NCI-H524 treated with DMSO at 0.1 percent for 48 hours (cell line): ENCODE data around the gene AP3S2.
"Not testable (repeated sequence)": the region's sequence is repeated elsewhere in the genome, so short reads cannot be mapped to it uniquely, and the experiment has no call there.

Experiments used
- DNase-seq: peaks from one replicate; lab custom pipeline; 2025; lab: John Stamatoyannopoulos, UW

The AP3S2 gene

GRCh38 chr15:89903015-89903857 is 9.4 kb upstream of the AP3S2 start:
- DNase-seq = no peak

GRCh38 chr15:89900849-89901248 is 7.1 kb upstream of the AP3S2 start:
- no peak for DNase-seq

DNA sequence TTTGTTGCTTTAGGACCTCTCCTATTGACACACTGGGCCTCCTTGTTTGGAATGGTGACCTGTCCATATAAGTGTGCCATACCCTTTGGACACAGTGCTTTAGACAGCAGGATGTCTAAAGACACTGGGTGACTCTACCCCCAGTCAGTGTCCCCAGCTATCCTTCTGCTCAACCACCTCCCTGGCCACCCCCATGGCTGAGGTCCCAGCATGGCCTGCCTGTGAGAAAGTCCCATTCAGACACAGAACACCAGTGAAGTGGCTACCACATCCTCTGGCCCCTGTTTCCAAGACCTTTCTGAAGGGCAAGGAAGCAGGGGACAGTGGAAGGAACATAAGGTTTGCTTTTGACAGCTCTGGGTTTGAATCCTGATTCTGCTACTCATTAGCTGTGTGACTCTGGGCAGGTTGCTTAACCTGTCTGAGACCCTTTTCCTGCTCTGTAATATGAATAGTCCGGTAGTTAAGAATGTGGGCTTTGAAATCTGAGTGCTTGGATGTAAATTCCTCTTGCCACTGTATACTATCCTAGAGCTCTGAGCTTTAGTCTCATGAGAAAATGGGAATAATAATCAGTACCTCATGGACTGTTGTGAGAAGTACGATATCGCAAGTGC is 6.3 kb upstream of the AP3S2 start:
- DNase-seq = no peak

- no peak for DNase-seq
Measured at GRCh38 chr15:89899295-89899945, 5.6 kb upstream of the AP3S2 start.

DNA sequence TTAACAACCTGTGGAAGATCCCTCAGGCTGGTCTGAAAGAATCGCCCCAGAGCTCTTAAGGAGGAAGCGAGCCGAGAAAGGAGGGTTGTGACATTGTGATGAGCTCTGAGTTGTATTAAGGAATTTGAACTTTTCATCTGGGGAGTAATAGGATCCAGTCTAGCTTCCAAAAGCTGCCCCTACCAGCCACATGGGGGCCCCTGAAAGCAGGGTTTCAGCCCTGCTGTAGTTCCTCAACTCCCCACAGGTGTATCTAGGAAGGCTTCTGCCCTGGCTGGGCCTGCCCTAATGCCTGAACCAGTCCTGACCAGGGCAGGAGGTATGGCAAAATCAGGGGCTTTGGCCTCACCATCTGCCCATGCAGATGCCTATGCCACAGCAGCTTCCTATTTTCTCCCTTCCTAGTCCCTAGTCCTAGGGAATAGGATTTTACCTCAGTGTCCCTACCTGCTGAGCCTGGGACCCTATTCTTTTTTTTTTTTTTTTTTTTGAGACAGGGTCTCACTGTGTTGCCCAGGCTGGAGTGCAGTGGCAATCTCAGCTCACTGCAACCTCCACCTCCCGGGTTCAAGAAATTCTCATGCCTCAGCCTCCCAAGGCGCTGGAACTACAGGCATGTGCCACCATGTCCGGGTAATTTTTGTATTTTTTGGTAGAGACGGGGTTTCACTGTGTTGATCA is 5.0 kb upstream of the AP3S2 start:
- no peak for DNase-seq

- DNase-seq = no peak
Measured at GRCh38 chr15:89898146-89898545, 4.4 kb upstream of the AP3S2 start.

- DNase-seq = no peak
Measured at GRCh38 chr15:89893027-89893426, 767 bp downstream of the AP3S2 start.

GRCh38 chr15:89888214-89888804 is 5.5 kb downstream of the AP3S2 start:
- peak; percentile 27 for DNase-seq

GRCh38 chr15:89885611-89886010 is 8.2 kb downstream of the AP3S2 start:
- no peak for DNase-seq

DNA sequence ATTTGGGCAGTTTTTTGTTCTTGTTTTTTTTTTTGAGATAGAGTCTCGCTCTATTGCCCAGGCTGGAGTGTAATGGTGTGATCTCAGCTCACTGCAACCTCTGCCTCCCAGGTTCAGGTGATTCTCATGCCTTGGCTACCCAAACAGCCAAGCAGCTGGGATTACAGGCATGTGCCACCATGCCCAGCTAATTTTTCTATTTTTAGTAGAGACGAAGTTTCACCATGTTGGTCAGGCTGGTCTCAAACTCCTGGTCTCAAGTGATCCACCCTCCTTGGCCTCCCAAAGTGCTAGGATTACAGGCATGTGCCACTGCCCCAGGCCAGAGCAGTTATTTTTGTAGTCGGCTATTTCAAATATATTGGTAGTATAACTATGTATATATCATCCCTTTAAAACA is 8.6 kb downstream of the AP3S2 start:
- not testable (repeated sequence) for DNase-seq

- no peak for DNase-seq
Measured at GRCh38 chr15:89883518-89883917, 10.3 kb downstream of the AP3S2 start.

DNA sequence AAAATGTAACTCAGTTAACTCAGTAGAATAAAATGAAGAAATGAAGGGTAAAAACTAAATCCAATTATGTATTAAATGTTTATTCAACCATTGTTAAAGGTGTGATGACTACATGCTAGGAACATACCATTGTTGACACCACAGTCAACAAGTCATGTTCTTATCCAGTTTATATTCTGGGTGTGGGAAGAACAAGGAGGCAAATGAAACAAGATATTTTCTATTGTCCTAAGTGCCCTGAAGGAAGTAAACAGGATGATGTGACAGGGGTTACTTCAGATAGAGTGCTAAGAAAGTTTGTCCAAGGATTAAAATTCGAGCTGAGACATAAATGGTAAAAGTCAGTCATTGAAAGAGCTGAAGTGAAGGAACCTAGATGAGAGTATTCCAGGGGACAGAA is 13.1 kb downstream of the AP3S2 start:
- DNase-seq = no peak

- no peak for DNase-seq
Measured at GRCh38 chr15:89878323-89878722, 15.5 kb downstream of the AP3S2 start.

GRCh38 chr15:89877083-89877425 is 16.7 kb downstream of the AP3S2 start:
- no peak for DNase-seq

DNA sequence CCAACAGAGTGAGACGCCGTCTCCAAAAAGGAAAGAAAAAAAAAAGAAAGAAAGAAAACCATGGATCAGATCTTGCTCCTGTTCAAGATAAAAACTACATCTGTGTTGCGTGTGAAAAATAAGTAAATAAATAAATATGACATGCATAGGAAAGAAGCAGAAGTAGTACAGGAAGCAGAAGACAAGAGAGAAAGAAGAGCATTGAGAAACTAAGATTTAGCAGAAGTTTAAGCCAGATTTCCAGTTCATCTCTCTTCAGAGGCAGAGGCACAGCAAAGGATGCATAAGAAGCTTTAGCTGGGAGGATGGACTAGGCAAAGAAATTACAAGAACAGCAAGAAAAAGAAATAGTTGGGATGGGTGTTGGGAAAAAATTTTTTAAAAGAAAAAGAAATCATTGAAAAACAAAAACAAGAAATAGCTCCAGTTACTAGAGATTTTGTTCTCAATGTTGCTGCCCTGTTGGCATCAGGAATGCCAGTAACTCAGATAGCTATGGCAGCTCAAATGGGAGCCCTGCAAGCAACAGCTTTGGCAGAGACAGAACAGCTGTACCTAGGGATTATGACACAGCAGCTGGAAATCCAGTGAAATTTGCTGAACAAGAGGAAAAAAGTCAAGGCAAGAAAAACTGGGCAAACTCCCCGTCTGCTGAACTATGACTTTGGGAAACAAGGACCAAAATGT is 17.3 kb downstream of the AP3S2 start:
- no peak for DNase-seq

DNA sequence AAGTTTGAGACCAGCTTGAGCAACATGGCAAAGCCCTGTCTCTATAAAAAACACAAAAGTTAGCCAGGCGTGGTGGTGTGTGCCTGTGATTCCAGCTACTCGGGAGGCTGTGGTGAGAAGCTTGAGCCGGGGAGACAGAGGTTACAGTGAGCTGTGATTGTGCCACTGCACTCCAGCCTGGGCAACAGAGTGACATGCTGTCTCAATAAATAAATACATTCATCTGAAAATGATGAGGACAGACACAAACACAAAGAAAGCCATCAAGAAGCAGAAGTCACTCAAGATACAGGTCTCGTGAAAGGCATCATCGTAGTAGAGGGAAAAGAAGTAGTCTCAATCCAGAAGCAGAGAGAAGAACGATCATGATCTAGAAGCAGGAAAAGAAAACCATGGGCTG is 18.1 kb downstream of the AP3S2 start:
- DNase-seq = no peak

DNA sequence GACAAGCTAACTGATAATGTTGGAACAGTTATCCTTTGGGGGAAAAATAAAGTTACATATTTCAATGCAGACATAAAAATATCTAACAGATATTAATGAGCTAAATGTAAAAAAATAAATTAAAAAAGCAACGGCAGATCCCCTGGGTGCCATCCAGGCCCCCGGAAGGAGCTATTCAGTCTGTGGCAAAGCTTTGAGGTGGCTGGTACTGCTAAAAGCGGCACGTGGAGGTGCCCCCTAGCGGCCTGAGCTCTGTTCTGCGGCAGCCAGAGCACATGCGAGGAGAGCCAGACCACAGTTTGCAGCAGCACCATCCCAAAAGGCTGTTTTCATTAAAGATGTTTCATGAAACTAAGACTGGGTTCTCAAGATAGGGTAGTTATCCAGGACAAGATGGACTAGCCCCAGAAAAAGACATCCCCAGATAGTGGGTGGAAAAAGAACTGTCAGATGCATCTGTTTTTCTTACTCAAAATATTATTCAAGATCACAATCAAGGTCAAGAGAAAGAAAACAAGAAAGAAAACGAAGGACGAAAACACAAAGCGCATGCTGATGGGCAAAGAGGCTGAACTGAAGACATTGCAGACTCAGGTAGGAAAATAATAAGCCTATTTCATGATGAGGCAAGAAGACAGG is 18.7 kb downstream of the AP3S2 start:
- no peak for DNase-seq

DNA sequence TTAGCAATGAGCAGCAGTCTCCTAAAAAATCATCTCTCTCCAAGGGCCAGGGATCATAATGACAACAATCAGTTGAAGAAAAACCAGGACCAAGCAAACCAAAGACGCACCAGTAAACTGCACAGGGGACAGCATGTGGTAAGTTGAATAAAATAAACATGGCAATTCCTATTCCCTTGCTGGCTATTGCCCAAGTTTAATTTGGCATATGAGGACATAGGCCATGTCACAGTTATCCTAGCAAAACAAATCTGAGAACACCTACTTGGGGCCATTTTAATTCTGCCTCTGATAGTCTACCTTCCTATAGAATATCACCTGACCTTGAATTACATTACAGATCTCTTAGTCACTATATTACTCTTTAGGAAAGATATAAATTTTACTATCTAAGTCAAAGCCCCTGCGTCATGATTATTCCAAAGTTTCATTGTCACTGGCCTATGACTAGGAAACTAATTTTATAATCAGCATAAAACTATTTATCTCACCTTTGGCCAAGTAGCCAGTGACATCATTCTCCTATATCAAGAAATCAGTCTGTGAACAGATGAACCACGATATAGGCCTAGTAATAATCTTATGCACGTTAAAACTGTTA is 23.0 kb downstream of the AP3S2 start:
- DNase-seq = no peak

- no peak for DNase-seq
Measured at GRCh38 chr15:89870006-89870405, 23.8 kb downstream of the AP3S2 start.

DNA sequence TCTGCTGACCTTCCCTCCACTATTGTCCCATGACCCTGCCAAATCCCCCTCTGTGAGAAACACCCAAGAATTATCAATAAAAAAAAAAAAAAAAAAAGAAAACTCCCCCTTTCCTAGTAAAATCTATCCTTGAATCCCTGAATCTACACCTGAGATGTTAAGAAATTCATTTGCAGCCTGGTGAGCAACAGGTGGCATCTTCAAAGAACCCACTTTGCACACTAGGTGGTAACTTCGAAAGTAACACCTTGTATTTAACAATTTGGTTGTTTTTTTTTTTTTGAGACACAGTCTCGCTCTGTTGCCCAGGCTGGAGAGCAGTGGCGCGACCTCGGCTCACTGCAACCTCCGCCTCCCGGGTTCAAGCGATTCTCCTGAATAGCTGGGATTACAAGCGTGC is 24.3 kb downstream of the AP3S2 start:
- DNase-seq = not testable (repeated sequence)
